D721Med (cell line): Measurements from ENCODE around the gene SLC25A19.

Experiments used
- DNase-seq: peaks from one replicate; pipeline ENCODE4 v3.0.0; 2011; ENCODE audit warnings: low spot score; ENCODE audit not compliant: insufficient read length
- FAIRE-seq: peaks from 2 replicates; lab custom pipeline; 2011; peaks lifted over from hg19 to GRCh38; lab: Jason Lieb, UNC
- CTCF ChIP-seq: IDR thresholded peaks from 2 replicates; pipeline ENCODE4 v1.5.1; 2012; ENCODE audit warnings: mild to moderate bottlenecking, control low read depth; ENCODE audit not compliant: insufficient read depth; ENCODE audit errors: missing control alignments

The SLC25A19 gene

GRCh38 chr17:75271233-75271954 lies 17.8 kb downstream of the SLC25A19 start:
- peak; percentile 78 for TF ChIP-seq CTCF
- FAIRE-seq (no peak), DNase-seq (peak; percentile 94)

- no peak for TF ChIP-seq CTCF
- FAIRE-seq (no peak), DNase-seq (no peak)
These were observed 18.3 kb downstream of the SLC25A19 start, which contains the start of gene MIF4GD for GRCh38 chr17:75270966-75271232. Gene MIF4GD, minus strand, starts transcription at chr17:75271231. Its CDS starts 1,036 bp downstream, at chr17:75270195.

GRCh38 chr17:75270218-75270965 lies 18.8 kb downstream of the SLC25A19 start:
- peak; percentile 57 for DNase-seq
- no peak for FAIRE-seq

GRCh38 chr17:75269844-75270217 lies 19.4 kb downstream of the SLC25A19 start:
- FAIRE-seq, result no peak
- DNase-seq, result no peak
- no peak for TF ChIP-seq CTCF

More at GRCh38 chr17:75270218-75270965, 18.8 kb downstream of the SLC25A19 start:
- peak; percentile 39 for TF ChIP-seq CTCF

GRCh38 chr17:75267411-75268232 lies 21.6 kb downstream of the SLC25A19 start:
- FAIRE-seq (no peak), DNase-seq (no peak)
- TF ChIP-seq CTCF, result no peak

GRCh38 chr17:75267153-75267410 lies 22.2 kb downstream of the SLC25A19 start:
- FAIRE-seq (no peak), DNase-seq (no peak)
- TF ChIP-seq CTCF, result no peak
